ENCODE data around the gene CHCHD6. TPM values are rescaled to one million over a fixed set of nuclear protein-coding genes. Genes with fewer than 3 reads are reported as not detected.

CHCHD6 gene
- total and polyA plus RNA-seq, 4 donors, result 2.0 to 5.1 (median 3.9) TPM

DNA sequence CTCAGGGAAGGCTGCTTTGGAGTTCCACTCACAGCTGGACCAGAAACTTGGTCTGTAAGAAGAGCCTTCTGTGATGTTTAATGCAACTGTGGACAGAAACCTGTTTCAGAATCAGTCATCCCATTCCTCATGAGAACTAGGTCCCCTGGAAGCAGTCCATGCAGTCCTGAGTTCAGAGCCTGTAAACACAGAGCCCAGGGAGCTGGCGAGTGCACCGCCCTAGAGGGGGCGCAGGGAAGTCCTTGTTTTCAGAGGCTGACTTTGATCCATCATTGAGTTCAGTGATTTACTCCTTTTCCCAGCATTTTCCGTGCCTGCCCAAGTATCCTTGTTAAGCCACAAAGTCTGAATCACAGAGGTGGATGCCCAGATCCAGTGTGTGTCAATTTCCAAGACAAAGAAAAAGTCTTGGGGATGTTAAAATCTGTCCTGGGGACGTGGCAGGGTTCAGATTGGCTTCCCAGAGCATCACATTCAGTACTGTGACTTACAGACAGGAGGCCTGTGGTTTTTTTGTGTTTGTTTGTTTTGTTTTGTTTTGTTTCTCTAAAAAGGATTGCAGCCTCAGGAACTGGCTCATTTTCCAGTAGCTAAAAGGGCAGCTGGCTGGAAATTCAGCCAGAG, 39.3 kb upstream of the CHCHD6 start (continued):
- TF ChIP-seq, protein P1, sequence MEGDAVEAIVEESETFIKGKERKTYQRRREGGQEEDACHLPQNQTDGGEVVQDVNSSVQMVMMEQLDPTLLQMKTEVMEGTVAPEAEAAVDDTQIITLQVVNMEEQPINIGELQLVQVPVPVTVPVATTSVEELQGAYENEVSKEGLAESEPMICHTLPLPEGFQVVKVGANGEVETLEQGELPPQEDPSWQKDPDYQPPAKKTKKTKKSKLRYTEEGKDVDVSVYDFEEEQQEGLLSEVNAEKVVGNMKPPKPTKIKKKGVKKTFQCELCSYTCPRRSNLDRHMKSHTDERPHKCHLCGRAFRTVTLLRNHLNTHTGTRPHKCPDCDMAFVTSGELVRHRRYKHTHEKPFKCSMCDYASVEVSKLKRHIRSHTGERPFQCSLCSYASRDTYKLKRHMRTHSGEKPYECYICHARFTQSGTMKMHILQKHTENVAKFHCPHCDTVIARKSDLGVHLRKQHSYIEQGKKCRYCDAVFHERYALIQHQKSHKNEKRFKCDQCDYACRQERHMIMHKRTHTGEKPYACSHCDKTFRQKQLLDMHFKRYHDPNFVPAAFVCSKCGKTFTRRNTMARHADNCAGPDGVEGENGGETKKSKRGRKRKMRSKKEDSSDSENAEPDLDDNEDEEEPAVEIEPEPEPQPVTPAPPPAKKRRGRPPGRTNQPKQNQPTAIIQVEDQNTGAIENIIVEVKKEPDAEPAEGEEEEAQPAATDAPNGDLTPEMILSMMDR (IDR thresholded peaks at IDR 0.05; ENCODE audit: low read depth, low read length, missing input control), result no peak

DNA sequence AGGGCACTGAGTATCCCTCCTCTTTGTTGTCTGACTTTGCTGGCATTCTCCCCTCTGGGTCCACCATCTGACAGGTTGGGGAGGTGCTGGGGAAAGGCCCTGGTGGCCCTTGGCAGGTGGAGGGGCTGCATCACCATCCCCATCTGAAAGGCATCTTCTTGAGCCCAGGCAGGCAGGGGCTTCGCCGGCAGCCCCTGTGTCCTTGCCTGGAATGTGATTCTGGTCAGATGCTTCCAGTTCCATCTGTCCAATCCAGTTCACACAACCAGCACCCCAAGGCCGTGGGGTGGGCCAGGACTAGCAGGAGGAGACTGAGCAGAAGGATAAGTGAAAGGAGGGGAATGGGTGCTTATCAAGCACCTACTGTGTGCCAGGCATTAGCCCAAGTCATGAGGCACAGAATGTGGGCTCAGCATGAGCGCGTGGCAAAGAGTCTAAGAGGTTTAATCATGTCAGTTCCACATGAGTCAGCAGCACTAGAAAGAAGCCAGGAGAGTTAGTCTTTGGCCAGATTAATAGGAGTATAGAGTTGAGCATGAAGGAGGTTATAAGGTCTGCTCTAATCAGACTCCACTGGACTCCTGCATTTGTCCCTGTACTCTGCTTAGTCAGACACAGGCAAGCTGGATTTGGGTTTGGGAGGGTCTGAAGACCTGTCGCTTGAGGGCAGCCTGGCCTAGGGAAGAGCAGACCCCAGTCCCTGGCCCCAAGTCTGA, 38.7 kb upstream of the CHCHD6 start:
- TF ChIP-seq NR2F2 (IDR thresholded peaks at IDR 0.05) (no peak), EGR1 (IDR thresholded peaks at IDR 0.05; ENCODE audit: low read depth in 2 of 2) (no peak)
- H3K4me3 ChIP-seq (ENCODE audit: low read depth in 1 of 3, low read length in 3 of 3), result no peak overlapping the region
- no peaks in the 10 kb centered on the region for H3K36me3 ChIP-seq (ENCODE audit: control insufficient read depth in 4 of 4, insufficient read depth in 3 of 4, low read depth in 1 of 4, low read length in 3 of 4)
- H3K9ac ChIP-seq (ENCODE audit: low read depth in 1 of 2, low read length in 2 of 2), result no peak overlapping the region
- no peaks in the 10 kb centered on the region for H3K4me1 ChIP-seq (ENCODE audit: control insufficient read depth in 4 of 4, insufficient read depth in 4 of 4, low read length in 3 of 4)
- DNase-seq (ENCODE audit: low spot score), result no peak
- H3K9me3 ChIP-seq (ENCODE audit: control insufficient read depth in 4 of 4, low read length in 3 of 4), result no peaks in the 10 kb centered on the region
- WGBS, result 86% methylated on average over 6 of the region's 6 CpGs
- H3K27me3 ChIP-seq (ENCODE audit: control insufficient read depth in 4 of 4, insufficient read depth in 4 of 4, low read length in 3 of 4), result no peaks in the 10 kb centered on the region
- H3K27ac ChIP-seq (ENCODE audit: low read depth in 1 of 2, low read length in 2 of 2), result no peak overlapping the region

DNA sequence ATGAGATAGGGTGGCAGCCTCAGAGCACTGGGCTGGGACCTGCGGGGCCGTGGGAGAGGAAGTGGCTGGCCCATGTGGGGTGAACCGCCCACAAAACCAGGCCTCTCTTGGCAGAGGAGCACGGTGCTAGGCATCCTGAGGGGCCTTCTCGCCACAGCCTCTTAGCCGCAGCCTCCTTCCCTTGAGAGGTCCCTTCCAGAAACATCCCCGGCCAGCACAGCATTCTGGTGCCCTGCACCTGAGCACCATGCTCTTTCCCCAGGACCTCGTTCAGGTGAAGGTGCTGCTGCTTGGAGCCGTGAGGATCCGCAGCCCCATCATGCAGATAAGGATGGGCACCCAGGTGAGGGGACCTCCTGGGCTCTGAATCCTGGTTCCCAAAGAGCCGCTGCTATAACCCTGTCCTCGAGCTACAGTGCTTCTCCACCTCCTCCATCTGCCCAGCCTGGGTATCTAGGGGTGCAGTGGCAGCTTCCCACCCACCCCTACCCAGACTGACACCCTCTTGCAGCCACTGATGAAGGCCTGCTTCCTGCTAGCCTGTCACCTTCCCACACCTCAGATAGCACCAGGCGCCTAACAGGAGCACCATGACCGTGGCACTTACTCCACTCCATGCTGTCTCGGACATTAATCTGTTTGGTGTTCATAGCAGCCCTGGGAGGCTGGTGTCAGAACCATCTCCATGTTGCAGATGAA, 37.9 kb upstream of the CHCHD6 start:
- no peaks in the 10 kb centered on the region for H3K9me3 ChIP-seq (ENCODE audit: control insufficient read depth in 4 of 4, low read length in 3 of 4)
- TF ChIP-seq FOXA1 (IDR thresholded peaks at IDR 0.05) (no peak), NR2F2 (IDR thresholded peaks at IDR 0.05) (no peak), RAD21 (IDR thresholded peaks at IDR 0.05) (no peak), EGR1 (IDR thresholded peaks at IDR 0.05; ENCODE audit: low read depth in 2 of 2) (no peak), YY1 (IDR thresholded peaks at IDR 0.05) (no peak), FOXA2 (IDR thresholded peaks at IDR 0.05) (no peak), HNF4G (IDR thresholded peaks at IDR 0.05) (no peak), RXRA (IDR thresholded peaks at IDR 0.05) (no peak), GABPA (IDR thresholded peaks at IDR 0.05 in 1 of 2, conservative IDR thresholded peaks at IDR 0.05 in 1 of 2) (no peak), JUND (IDR thresholded peaks at IDR 0.05) (no peak), TAF1 (conservative IDR thresholded peaks at IDR 0.05) (no peak), HNF4A (conservative IDR thresholded peaks at IDR 0.05) (no peak)
- TF ChIP-seq, protein P2, sequence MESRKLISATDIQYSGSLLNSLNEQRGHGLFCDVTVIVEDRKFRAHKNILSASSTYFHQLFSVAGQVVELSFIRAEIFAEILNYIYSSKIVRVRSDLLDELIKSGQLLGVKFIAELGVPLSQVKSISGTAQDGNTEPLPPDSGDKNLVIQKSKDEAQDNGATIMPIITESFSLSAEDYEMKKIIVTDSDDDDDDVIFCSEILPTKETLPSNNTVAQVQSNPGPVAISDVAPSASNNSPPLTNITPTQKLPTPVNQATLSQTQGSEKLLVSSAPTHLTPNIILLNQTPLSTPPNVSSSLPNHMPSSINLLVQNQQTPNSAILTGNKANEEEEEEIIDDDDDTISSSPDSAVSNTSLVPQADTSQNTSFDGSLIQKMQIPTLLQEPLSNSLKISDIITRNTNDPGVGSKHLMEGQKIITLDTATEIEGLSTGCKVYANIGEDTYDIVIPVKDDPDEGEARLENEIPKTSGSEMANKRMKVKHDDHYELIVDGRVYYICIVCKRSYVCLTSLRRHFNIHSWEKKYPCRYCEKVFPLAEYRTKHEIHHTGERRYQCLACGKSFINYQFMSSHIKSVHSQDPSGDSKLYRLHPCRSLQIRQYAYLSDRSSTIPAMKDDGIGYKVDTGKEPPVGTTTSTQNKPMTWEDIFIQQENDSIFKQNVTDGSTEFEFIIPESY (IDR thresholded peaks at IDR 0.05), result no peak
- TF ChIP-seq, protein P3, sequence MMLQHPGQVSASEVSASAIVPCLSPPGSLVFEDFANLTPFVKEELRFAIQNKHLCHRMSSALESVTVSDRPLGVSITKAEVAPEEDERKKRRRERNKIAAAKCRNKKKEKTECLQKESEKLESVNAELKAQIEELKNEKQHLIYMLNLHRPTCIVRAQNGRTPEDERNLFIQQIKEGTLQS (IDR thresholded peaks at IDR 0.05), result no peak
- TF ChIP-seq, protein P4, sequence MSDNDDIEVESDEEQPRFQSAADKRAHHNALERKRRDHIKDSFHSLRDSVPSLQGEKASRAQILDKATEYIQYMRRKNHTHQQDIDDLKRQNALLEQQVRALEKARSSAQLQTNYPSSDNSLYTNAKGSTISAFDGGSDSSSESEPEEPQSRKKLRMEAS (IDR thresholded peaks at IDR 0.05), result no peak
- TF ChIP-seq, protein P1 (IDR thresholded peaks at IDR 0.05; ENCODE audit: low read depth, low read length, missing input control), result no peak
- TF ChIP-seq, protein P5, sequence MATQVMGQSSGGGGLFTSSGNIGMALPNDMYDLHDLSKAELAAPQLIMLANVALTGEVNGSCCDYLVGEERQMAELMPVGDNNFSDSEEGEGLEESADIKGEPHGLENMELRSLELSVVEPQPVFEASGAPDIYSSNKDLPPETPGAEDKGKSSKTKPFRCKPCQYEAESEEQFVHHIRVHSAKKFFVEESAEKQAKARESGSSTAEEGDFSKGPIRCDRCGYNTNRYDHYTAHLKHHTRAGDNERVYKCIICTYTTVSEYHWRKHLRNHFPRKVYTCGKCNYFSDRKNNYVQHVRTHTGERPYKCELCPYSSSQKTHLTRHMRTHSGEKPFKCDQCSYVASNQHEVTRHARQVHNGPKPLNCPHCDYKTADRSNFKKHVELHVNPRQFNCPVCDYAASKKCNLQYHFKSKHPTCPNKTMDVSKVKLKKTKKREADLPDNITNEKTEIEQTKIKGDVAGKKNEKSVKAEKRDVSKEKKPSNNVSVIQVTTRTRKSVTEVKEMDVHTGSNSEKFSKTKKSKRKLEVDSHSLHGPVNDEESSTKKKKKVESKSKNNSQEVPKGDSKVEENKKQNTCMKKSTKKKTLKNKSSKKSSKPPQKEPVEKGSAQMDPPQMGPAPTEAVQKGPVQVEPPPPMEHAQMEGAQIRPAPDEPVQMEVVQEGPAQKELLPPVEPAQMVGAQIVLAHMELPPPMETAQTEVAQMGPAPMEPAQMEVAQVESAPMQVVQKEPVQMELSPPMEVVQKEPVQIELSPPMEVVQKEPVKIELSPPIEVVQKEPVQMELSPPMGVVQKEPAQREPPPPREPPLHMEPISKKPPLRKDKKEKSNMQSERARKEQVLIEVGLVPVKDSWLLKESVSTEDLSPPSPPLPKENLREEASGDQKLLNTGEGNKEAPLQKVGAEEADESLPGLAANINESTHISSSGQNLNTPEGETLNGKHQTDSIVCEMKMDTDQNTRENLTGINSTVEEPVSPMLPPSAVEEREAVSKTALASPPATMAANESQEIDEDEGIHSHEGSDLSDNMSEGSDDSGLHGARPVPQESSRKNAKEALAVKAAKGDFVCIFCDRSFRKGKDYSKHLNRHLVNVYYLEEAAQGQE (IDR thresholded peaks at IDR 0.05), result no peak
- no peaks in the 10 kb centered on the region for H3K36me3 ChIP-seq (ENCODE audit: control insufficient read depth in 4 of 4, insufficient read depth in 3 of 4, low read depth in 1 of 4, low read length in 3 of 4)
- H3K27me3 ChIP-seq (ENCODE audit: control insufficient read depth in 4 of 4, insufficient read depth in 4 of 4, low read length in 3 of 4), result no peaks in the 10 kb centered on the region
- H3K9ac ChIP-seq (ENCODE audit: low read depth in 1 of 2, low read length in 2 of 2), result no peak overlapping the region
- no peak overlapping the region for H3K27ac ChIP-seq (ENCODE audit: low read depth in 1 of 2, low read length in 2 of 2)
- no peak for DNase-seq (ENCODE audit: low spot score)
- WGBS, result 84% methylated on average over 15 of the region's 15 CpGs
- no peaks in the 10 kb centered on the region for H3K4me1 ChIP-seq (ENCODE audit: control insufficient read depth in 4 of 4, insufficient read depth in 4 of 4, low read length in 3 of 4)
- H3K4me3 ChIP-seq (ENCODE audit: low read depth in 1 of 3, low read length in 3 of 3), result no peak overlapping the region

Measured in liver (tissue), 9 donors.